ENCODE data around the gene ATP5F1C.
"Not testable (repeated sequence)": the region's sequence is repeated elsewhere in the genome, so short reads cannot be mapped to it uniquely, and the experiment has no call there.

ATP5F1C gene

DNA sequence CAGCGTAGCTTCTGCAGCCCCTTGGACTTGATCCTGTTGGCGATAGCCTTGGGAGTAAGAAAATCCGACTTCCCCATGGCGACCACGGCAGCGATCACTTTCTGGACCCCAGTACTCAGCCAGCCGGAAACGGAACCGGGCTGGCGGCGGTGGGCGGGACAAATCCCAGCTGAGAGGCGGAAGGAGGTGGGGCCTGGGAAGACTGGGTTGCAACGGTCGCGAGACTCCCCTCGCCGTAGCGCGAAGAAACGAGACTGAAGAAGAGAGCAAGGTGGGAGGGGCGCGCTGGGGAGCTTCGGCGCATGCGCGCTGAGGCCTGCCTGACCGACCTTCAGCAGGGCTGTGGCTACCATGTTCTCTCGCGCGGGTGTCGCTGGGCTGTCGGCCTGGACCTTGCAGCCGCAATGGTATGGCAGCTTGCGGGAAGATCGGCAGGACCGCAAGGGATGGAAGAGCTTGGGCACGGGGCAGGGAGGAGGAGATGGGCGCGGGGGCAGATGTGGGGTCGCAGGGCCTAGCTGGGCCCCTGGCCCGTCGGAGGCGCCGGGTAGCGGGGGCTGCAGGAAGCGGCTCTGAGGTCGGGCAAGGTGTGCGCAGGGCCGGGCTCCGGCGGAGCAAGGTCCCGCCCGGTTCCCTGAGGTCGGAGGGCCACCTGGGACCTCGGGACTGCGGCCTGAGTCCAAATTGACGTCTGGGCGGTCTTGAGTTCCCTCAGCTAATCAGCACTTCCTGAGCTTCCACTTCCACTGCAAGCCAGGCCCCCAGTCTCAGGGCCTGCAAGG is at the start of gene ATP5F1C, which contains the start of gene KIN:
Gene ATP5F1C (plus strand): TSS at position 321 of the 782 bp plus-strand sequence. CDS start 31 bp downstream, at position 352.
Gene KIN (minus strand): TSS at position 137 of the 782 bp plus-strand sequence. CDS start 60 bp downstream, at position 77.
- DNase-seq (ENCODE audit: low read depth in 2 of 2): peak; percentile 96 to 97

DNA sequence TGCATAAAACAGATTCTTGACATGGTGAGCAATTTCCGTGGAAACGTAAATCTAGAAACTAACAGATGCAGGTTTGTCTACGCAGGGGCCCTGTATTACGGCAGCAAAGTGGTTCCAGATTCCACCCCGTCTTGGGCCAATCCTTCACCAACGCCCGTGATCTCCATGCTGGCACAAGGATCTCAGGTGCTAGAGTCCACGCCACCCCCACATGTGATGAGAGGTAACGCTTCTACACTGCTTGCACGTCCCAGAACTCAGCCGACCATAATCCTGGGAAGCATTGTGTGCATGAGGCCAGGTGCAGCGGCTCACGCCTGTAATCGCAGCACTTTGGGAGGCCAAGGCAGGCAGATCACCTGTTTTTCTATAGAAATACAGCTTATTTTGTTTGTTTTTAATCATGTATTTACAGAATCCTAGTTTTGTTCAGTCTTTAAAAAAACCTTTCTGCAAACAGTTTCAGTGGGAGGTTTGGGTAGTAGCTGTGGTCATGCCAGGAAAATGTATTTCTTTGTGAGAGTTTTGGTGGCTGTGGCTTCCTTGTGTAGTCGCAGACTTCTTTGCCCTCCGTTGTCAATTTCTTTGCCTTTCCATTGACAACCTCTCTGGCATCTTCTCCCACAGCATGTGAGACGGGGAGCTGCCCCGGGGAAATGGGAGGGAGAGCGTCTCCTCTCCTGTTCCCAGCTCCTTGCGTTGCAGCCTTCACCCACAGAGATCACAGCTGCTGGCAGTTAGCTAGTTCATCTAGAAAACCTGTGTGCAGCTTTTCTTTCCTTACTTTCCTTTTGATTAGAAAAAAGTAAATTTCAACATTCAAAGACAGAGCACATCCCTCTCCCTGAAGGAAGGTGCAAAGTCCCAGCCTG is 49.2 kb upstream of the ATP5F1C start:
- no peak for DNase-seq (ENCODE audit: low read depth in 2 of 2)

DNA sequence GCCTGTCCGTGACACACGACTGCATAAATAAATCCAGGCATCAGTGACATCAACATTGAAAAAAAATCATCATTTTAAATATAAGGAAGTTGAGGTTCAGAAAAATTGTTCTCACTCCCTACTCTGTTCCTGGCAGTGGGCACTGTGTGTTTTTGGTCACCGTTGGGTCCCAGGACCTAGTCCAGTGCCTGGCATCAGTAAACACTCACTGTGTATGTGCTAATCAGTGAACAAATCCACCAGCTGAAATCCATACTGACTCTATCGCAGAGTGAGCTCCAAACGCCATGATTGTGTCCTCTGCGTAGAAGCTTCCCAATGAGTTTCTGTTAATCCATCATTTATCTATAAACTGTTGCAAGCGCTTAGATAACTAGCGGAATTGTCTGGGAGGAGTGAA is 43.7 kb upstream of the ATP5F1C start:
- DNase-seq (ENCODE audit: low read depth in 2 of 2): no peak

DNA sequence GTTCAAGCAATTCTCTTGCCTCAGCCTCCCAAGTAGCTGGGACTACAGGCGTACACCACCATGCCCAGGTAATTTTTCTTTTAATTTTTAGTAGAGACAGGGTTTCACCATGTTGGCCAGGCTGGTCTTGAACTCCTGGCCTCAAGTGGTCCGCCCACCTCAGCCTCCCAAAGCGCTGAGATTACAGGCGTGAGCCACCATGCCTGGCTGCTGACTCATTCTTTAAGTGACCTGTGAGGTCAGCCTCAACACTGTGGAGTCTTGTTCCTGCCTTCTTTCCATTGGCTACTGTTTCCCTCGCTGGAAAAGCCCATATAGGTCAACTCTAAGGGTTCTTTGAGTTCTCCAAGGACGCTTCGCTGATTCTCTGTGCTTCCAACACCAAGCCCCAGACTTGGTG is 39.3 kb upstream of the ATP5F1C start:
- not testable (repeated sequence) for DNase-seq (ENCODE audit: low read depth in 2 of 2)

DNA sequence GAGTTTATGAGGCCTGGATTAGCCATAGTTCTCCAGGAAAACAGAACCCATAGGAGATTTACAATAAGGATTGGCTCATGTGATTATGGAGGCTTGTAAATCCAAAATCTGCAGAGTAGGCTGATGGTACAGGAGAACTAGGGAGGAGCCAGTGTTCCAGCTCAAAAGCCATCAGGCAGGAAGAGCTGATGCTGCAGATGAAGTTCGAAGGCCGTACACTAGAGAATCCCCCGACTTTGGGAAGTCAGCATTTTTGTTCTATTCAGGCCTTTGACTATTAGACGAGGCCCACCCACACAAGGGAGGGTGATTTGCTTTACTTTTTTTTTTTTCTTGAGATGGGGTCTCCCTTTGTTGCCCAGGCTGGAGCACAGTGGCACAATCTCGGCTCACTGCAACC is 37.8 kb upstream of the ATP5F1C start:
- DNase-seq (ENCODE audit: low read depth in 2 of 2): no peak

DNA sequence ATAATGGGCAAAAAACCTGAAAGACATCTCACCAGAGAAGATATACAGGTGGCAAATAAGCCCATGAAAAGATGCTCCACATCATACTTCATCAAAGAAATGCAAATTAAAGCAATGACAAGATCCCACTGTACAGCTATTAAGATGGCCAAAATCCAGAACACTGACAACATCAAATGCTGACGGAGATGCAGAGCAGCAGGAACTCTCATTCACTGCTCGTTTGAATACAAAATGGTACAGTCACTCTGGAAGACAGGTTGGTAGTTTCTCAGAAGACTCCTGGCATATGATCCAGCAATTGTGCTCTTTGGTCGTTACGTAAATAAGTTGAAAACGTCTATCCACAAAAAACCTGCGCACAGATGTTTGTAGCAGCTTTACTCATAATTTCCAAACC is 35.7 kb upstream of the ATP5F1C start:
- DNase-seq (ENCODE audit: low read depth in 2 of 2): no peak

DNA sequence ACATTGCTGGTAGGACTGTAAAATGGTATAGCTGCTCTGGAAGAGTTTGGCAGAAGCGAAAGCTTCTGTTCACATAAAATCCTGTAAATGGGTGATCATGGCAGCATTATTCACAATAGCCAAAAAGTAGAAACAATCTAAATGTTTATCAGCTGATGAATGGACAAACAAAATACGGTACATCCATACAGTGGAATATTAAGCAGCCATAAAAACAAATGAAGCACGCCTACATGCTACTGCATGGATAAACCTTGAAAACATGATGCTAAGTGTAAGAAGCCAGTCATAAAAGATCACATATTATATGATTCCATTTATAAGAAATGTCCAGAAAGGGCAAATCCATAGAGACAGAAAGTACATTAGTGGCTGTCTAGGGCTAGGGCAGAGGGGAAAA is 32.9 kb upstream of the ATP5F1C start:
- DNase-seq (ENCODE audit: low read depth in 2 of 2): no peak

DNA sequence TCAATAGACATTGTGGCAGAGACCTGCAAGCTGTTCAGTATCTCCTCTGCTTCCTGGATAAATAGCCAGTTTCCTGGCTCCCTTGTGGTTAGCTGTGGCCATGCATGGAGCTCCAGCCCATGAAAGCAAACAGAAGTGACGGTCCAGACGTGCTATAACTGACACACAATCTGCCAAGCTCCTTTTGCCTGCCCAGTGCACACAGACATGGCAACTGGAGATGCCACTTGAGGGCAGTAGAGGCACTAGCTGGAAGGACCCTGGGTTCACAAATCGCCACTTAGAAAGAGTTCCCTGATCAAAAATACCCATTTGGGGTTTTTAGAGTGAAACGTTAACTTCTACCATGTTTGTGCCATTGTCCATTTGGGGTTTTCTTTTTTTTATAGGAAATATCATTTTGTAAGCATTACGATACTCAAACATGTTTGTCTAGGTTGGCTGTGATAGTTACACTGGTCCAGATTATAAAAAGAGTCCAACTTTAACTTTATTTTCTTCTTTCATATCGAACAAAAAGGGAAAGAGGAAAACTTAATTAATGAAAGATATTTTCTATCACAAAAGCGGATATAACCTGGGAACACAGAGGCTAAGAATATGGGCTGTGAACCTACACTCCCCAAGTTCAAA is 31.5 kb upstream of the ATP5F1C start:
- no peak for DNase-seq (ENCODE audit: low read depth in 2 of 2)

DNA sequence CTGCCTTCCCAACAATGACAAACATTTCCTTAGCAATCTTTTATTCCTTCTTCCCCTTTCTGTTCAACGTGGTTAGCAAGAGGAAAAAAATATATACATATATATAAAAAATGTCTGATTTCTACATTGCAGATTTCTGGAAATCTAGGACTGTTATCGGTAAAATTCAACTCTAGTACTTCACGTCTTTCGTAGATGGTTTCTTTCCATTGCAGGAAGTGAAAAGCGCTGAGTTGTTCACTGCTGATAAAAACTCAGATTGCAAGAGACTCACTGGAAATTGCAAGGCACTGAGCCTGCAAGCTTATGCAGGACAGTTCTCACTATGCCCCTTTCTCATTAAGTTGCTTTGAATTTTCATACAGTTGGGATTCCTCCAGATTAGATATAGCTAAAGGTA is 24.0 kb upstream of the ATP5F1C start:
- DNase-seq (ENCODE audit: low read depth in 2 of 2): no peak

DNA sequence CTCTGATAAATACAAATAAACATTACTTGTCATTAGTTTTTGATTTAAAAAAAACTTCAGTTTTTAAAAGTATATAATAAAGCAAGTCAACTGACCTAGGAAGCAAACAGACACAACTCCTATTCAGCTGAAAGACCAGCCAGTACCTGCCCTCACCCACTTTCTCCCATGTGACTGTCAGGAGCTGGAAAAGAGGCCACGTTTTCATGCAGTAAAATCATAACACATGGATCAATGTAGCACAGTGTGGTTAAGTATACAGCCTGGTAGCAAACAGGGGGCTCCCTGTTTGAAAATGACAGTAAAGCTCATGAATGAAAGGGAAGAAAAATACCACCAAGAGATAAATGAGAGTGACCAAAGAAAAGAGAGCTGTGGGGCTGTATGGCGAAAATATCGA is 21.7 kb upstream of the ATP5F1C start:
- DNase-seq (ENCODE audit: low read depth in 2 of 2): no peak

DNA sequence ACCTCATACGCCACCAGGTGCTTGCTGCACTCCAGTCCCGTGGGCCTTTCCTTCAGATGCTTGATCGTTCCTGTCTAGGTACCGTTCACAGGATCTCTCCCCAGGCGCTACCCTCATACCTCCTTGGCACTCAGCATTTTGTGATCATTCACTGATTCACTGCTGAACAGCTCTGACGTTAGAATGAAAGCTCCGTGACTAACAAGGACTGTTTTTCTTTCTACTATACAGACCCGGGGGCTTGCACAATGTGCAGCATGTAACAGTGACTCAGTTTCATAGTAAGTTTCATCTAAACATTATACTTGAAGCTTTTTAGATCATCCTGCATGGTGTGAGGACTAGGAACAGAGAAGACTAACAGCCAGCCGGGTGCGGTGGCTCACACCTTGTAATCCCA is 20.8 kb upstream of the ATP5F1C start:
- no peak for DNase-seq (ENCODE audit: low read depth in 2 of 2)

DNA sequence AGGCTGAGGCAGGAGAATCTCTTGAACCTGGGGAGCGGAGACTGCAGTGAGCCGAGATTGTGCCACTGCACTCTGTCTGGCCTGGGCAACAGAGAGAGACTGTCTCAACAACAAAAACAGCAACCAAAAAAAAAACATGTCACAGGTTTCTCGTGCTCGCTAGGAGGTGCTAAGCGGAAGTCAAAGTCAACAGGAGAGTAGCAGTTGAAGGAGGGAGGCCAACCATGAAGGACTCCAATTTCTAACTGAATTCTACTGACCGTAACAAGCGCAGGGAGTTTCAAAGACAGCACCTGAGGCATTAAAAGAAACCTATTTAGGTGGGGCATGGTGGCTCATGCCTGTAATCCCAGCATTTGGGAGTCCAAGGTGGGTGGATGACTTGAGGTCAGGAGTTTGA is 19.6 kb upstream of the ATP5F1C start:
- DNase-seq (ENCODE audit: low read depth in 2 of 2): no peak

DNA sequence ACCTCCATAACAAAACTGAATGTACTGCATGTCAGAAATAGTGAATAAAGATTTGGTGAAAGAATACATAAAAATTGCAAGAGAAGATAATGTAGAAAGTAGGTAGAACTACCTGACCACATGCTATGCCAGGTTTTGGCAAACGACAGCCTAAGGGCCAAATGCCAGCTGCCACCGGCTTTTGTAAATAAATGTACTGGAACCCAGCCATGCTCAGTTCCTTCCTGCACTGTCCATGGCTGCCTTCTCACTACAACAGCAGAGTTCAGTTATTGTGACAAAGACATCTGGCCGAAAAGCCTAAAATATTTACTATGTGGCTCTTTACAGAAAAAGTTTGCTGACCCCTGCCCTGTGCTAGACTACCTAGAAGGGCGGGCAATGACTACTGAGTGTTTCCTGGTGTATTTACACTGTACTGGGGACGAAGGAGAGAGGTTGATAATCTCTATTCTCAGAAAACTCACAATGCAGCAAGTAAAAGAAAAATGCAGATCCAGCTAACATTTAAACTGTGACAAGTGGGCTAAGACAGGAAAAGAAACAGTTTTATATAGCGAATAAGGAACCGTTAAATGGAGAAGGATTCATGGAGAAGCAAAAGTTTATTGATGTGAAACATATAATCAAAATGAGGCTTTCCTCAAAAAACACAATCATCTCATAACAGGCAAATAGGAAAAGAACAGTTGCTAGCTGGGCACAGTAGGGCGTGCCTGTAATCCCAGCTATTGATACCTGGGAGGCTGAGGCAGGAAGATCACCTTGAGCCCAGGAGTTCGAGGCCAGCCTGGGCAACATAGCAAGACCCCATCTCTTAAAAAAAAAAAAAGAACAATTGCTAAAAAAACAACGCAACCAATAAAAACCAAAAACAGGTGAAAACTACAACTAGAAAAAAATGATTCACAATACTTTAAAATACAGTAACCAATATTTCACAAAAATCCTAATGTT is 13.9 kb upstream of the ATP5F1C start:
- DNase-seq (ENCODE audit: low read depth in 2 of 2): no peak

DNA sequence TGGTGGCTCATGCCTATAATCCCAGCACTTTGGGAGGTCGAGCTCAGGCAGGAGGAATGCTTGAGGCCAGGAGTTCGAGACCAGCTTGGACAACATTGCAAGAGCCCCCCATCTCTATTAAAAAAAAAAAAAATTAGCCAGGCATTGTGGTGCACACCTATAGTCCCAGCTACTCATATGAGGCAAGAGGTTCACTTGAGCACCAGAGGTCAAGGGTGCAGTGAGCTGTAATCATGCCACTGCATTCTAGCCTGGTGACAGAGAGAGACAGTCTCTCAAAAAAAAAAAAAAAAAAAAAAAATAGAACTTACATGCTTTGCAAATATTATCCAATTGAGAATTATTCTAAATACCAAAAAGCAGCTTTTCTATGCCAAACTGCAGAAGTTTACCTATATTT is 11.2 kb upstream of the ATP5F1C start:
- no peak for DNase-seq (ENCODE audit: low read depth in 2 of 2)

DNA sequence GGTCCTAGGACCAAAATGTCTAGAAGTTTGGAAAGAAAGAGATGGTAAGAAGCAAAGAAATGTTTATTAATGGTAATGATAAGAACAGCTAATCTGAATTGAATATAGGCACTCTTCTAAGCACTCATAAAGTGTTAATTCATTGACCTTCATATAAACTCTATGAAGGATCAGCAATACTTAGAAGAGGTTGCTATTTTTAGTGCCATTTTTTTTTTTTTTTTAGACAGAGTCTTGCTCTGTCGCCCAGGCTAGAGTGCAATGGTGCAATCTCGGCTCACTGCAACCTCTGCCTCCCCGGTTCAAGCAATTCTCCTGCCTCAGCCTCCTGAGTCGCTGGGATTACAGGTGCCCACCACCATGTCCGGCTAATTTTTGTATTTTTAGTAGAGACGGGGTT is 5.8 kb upstream of the ATP5F1C start:
- not testable (repeated sequence) for DNase-seq (ENCODE audit: low read depth in 2 of 2)

DNA sequence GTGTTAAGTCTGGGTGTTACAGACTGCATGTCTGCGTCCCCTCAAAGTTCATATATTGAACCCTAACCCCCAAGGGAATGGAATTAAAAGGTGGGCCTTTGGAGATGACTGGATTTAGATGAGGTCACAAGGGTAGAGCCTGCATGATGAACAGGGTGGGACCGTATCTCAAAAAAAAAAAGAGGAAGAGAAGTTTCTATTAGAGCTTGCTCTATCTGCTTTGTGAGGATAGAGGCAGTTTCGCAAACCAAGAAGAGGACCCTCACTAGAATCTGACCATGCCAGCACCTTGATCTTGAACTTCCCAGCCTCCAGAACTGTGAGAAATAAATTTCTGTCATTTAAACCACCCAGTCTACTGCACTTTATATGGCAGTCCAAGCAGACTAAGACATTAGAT is 1.5 kb upstream of the ATP5F1C start:
- no peak for DNase-seq (ENCODE audit: low read depth in 2 of 2)

DNA sequence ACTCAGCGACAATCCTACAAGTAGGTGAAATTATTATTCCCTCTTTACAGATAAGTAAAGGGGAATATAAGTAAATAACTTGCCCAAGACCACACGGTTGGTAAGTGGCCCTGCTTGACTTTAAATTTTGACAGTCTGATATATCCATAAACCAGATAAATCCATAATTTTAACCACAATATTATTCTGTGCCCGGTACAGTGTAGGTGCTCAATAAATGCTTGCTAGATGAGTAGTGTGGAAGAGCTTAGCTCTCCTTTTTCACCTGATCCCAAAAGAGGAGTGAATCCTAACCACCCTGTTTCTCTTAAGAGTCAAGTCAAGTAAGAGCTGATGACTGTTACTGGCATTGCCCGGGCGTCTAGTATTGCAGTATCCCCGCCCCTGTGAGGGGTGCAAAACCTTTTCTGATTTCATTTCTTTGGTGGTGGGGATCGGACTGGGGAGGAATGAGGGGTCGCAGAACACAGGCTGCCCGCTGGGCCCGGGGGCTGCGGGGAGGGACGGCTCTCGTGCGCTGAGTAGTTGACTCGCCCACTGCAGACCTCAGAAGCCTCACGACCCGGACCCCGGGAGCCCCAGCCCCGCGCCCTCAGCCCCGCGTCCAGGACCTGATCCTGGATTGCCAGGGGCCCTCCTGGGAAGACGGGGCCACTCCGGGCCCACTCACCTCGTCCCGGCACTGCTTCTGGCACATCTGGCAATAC is 674 bp upstream of the ATP5F1C start:
- DNase-seq (ENCODE audit: low read depth in 2 of 2): peak in 1 of 2 donors; percentile 2

DNA sequence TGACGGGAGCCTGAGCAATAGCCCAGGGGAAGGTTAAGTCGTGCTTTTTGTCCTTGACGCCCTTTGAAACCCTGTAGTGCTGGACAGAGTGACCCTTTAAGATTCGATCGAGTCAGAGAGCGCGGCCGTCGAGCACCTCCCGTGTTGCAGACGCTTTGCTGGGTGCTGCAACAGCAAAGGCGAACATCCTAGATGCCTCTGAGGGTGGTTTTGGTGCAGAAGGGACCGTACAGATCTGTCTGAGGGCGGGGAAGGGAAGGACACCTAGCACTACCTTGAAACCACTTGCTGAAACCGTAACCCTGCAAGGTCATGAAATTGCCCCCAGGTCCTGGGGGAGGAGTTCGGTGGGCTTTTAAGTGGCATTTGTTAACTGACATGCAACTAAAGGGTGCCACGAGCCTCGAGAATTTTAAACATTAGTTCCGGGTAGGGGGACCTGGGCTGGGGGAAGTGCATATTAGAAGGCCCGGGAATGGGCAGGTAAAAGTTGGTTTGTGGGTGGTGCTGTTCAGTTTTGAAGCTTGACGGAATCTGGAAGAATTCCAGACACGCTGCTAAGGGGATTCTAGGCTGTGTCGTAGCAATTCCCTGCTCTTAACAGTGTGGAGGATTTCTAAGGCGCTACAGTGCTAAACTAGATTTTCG is 786 bp downstream of the ATP5F1C start:
- peak in 1 of 2 donors; percentile 1 for DNase-seq (ENCODE audit: low read depth in 2 of 2)

DNA sequence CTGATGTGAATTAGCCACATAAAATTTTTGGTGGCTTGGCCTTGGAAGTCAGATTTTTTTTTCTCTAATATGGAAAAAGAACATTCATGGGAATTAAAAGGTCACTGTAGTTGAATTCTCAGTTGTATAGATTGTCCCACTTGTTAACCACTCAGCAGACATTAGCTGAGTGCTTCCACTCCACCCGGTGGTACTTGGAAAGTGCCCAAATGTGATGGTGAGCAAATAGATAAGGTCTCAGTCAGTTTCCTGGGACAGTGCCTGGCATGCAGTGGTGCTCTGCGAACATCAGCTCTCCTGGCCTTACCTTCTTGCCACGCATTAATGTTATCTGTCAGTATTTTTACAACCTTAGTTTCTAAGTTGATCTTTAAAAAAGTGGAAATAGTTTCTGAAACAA is 1.4 kb downstream of the ATP5F1C start:
- DNase-seq (ENCODE audit: low read depth in 2 of 2): no peak

DNA sequence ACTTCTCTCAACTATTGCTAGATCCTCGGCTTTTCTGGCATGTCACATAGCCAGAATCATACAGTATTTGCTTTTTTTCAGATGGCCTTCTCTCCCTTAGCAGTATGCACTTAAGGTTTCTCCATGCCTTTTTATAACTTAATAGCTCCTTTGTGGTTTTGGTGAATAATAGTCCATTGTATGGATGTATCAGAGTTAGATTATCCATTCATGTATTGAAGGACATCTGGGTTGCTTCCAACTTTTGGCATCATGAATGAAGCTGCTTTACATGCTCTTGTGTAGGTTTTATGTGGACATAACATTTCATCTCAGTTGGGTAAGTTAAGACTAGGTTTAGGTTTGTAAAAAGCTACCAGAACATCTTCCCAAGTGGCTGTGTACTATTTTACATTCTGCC is 4.6 kb downstream of the ATP5F1C start:
- DNase-seq (ENCODE audit: low read depth in 2 of 2): no peak

Measured in stimulated activated CD4-positive, alpha-beta T cell treated with anti-CD3 and anti-CD28 coated beads, Interleukin-4, amount 100 ng/mL, for 48 hours (primary cell).